ENCODE data around the gene TPT1.
A peak's percentile ranks its signal among the peaks of the same experiment; 100 is the strongest.
"Not testable (repeated sequence)": the region's sequence is repeated elsewhere in the genome, so short reads cannot be mapped to it uniquely, and the experiment has no call there.

The TPT1 gene

DNA sequence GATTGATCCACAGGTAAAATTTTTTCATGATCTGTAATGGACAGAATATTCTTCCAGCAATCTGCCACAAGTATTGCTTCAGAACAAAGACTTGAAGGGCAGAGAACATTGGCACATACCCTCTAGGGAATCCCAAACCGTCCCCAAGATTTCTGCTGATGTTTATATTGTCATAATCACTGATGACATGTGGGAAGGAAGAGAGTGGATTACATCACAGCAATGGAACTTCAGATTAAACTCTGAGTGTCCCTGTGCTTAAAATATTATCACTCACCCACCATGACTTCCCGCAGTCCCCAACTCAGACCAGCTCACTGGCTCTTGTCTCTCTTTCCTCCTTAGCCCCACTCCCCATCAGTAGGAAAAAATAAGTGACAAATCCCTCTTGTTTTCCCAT lies 8.5 kb upstream of the TPT1 start:
- DNase-seq (ENCODE audit: extremely low read depth, low read depth), result no peak
- TF ChIP-seq, protein P1, sequence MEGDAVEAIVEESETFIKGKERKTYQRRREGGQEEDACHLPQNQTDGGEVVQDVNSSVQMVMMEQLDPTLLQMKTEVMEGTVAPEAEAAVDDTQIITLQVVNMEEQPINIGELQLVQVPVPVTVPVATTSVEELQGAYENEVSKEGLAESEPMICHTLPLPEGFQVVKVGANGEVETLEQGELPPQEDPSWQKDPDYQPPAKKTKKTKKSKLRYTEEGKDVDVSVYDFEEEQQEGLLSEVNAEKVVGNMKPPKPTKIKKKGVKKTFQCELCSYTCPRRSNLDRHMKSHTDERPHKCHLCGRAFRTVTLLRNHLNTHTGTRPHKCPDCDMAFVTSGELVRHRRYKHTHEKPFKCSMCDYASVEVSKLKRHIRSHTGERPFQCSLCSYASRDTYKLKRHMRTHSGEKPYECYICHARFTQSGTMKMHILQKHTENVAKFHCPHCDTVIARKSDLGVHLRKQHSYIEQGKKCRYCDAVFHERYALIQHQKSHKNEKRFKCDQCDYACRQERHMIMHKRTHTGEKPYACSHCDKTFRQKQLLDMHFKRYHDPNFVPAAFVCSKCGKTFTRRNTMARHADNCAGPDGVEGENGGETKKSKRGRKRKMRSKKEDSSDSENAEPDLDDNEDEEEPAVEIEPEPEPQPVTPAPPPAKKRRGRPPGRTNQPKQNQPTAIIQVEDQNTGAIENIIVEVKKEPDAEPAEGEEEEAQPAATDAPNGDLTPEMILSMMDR (IDR thresholded peaks at IDR 0.05; ENCODE audit: low read depth, low read length, missing control alignments), result no peak
- H3K4me3 ChIP-seq (replicated peaks; ENCODE audit: low read depth, low read length), result no peak overlapping the region

- not testable (repeated sequence) for DNase-seq (ENCODE audit: extremely low read depth, low read depth); H3K4me3 ChIP-seq (replicated peaks; ENCODE audit: low read depth, low read length)
Observed at GRCh38 chr13:45344064-45344463, 3.1 kb upstream of the TPT1 start.

DNA sequence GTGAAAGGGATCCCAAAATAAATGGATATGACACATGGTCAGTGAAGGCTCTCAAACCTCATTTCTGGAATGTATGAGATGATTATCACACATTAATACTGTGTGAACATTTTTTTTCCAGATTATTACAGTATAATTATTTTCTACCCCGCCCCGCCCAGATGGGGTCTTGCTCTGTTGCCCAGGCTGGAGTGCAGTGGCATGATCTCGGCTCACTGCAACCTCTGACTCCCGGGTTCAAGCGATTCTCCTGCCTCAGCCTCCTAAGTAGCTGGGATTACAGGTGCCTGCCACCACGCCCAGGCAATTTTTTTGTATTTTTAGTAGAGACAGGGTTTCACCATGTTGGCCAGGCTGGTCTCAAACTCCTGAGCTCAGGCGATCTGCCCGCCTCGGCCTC lies 2.1 kb upstream of the TPT1 start:
- H3K4me3 ChIP-seq (replicated peaks; ENCODE audit: low read depth, low read length); DNase-seq (ENCODE audit: extremely low read depth, low read depth): not testable (repeated sequence)

DNA sequence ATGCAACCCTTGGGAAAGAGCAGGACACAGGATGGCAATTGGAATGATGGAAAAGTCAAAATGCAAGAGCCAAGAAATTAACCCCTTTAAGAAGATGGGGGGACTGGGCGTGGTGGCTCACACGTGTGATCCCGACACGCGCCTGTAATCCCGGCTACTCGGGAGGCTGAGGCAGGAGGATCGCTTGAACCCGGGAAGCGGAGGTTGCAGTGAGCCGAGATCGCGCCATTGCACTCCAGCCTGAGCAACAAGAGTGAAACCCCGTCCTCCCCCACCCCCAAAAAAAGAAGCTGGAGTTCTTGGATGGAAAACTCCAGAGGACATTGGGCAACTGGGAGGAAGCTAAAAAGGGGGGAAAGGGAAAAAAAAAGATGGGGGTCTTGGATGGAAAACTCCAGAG lies 1.7 kb upstream of the TPT1 start:
- DNase-seq (ENCODE audit: extremely low read depth, low read depth), result not testable (repeated sequence)
- H3K4me3 ChIP-seq (replicated peaks; ENCODE audit: low read depth, low read length), result peak overlapping the region; percentile 89

GRCh38 chr13:45341799-45342500 lies 967 bp upstream of the TPT1 start:
- no peak for DNase-seq (ENCODE audit: extremely low read depth, low read depth)
- peak overlapping the region; percentile 89 for H3K4me3 ChIP-seq (replicated peaks; ENCODE audit: low read depth, low read length)
- TF ChIP-seq, protein P1 (IDR thresholded peaks at IDR 0.05; ENCODE audit: low read depth, low read length, missing control alignments), result no peak

- TF ChIP-seq, protein P1 (IDR thresholded peaks at IDR 0.05; ENCODE audit: low read depth, low read length, missing control alignments), result peak; percentile 32
- DNase-seq (ENCODE audit: extremely low read depth, low read depth), result peak; percentile 48
- peak overlapping the region; percentile 89 for H3K4me3 ChIP-seq (replicated peaks; ENCODE audit: low read depth, low read length)
Observed at GRCh38 chr13:45340422-45341033, 455 bp downstream of the TPT1 start.

DNA sequence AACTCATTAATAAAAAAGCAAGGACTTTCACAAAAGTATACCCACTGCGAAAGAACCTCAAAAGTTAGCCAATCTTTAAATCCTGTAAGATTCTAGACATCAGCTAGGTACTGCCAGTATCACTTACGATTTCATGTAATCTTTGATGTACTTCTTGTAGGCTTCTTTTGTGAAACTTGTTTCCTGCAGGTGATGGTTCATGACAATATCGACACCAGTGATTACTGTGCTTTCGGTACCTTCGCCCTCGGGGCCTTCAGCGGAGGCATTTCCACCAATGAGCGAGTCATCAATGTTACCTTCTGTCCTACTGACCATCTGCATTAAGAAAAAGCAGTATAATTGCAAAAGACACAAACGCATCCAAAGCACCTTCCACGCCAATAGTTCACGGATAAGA lies 1.1 kb downstream of the TPT1 start:
- peak overlapping the region; percentile 89 for H3K4me3 ChIP-seq (replicated peaks; ENCODE audit: low read depth, low read length)
- TF ChIP-seq, protein P1 (IDR thresholded peaks at IDR 0.05; ENCODE audit: low read depth, low read length, missing control alignments), result no peak
- no peak for DNase-seq (ENCODE audit: extremely low read depth, low read depth)

- peak overlapping the region; percentile 89 for H3K4me3 ChIP-seq (replicated peaks; ENCODE audit: low read depth, low read length)
- DNase-seq (ENCODE audit: extremely low read depth, low read depth), result no peak
- TF ChIP-seq, protein P1 (IDR thresholded peaks at IDR 0.05; ENCODE audit: low read depth, low read length, missing control alignments), result no peak
Observed at GRCh38 chr13:45339399-45339798, 1.6 kb downstream of the TPT1 start.
